ENCODE measurements around the gene PCNX2. TPM values are rescaled to one million over a fixed set of nuclear protein-coding genes. Genes with fewer than 3 reads are reported as not detected.

Gene PCNX2
- total and polyA plus RNA-seq, 2 of the 13 experiments (the other 11 are each of a cell fraction or from before 2014, with no cell fraction given): 0.11 to 0.42 TPM

GRCh38 chr1:233240829-233241682 lies 54.5 kb downstream of the PCNX2 start (continued):
- TF ChIP-seq ZBTB49 (CRISPR knock-in tag; IDR thresholded peaks at IDR 0.05; ENCODE audit: borderline replicate concordance): no peak
- no peak for TF ChIP-seq HMGA1 (CRISPR knock-in tag; conservative IDR thresholded peaks at IDR 0.05)
- no peak for TF ChIP-seq RBM22 (optimal IDR thresholded peaks at IDR 0.05; ENCODE audit: low read length)
- TF ChIP-seq MXD4 (CRISPR knock-in tag; IDR thresholded peaks at IDR 0.05): no peak
- no peak for TF ChIP-seq SNAI1 (CRISPR knock-in tag; IDR thresholded peaks at IDR 0.05; ENCODE audit: borderline replicate concordance)
- no peak for TF ChIP-seq ZNF121 (CRISPR knock-in tag; IDR thresholded peaks at IDR 0.05)
- TF ChIP-seq STAG1 (CRISPR knock-in tag; IDR thresholded peaks at IDR 0.05): peak; percentile 92
- no peak for TF ChIP-seq THYN1 (CRISPR knock-in tag; IDR thresholded peaks at IDR 0.05; ENCODE audit: borderline replicate concordance, low read depth)
- no peak for TF ChIP-seq ISX (CRISPR knock-in tag; conservative IDR thresholded peaks at IDR 0.05)
- TF ChIP-seq ZNF34 (CRISPR knock-in tag; IDR thresholded peaks at IDR 0.05; ENCODE audit: borderline replicate concordance): no peak
- no peak for TF ChIP-seq HNRNPUL1 (IDR thresholded peaks at IDR 0.05; ENCODE audit: low read depth, low read length)
- no peak for TF ChIP-seq MTF2 (CRISPR knock-in tag; IDR thresholded peaks at IDR 0.05; ENCODE audit: borderline replicate concordance)
- no peak for TF ChIP-seq XBP1 (CRISPR knock-in tag; IDR thresholded peaks at IDR 0.05)
- TF ChIP-seq GLMP (CRISPR knock-in tag; IDR thresholded peaks at IDR 0.05; ENCODE audit: borderline replicate concordance): no peak
- peak; percentile 85 for TF ChIP-seq CTCF (CRISPR knock-in tag; IDR thresholded peaks at IDR 0.05)
- no peak for TF ChIP-seq ZNF296 (CRISPR knock-in tag; conservative IDR thresholded peaks at IDR 0.05)
- no peak for TF ChIP-seq ZNF136 (CRISPR knock-in tag; IDR thresholded peaks at IDR 0.05; ENCODE audit: low read depth)
- TF ChIP-seq KMT2A (CRISPR knock-in tag; IDR thresholded peaks at IDR 0.05): no peak
- TF ChIP-seq RBFOX2 (IDR thresholded peaks at IDR 0.05; ENCODE audit: low read depth, low read length): no peak
- no peak for TF ChIP-seq SCMH1 (CRISPR knock-in tag; IDR thresholded peaks at IDR 0.05; ENCODE audit: borderline replicate concordance)
